Measurements from ENCODE around the gene ZBTB6.
"Not testable (repeated sequence)": the region's sequence is repeated elsewhere in the genome, so short reads cannot be mapped to it uniquely, and the experiment has no call there.

The ZBTB6 gene

DNA sequence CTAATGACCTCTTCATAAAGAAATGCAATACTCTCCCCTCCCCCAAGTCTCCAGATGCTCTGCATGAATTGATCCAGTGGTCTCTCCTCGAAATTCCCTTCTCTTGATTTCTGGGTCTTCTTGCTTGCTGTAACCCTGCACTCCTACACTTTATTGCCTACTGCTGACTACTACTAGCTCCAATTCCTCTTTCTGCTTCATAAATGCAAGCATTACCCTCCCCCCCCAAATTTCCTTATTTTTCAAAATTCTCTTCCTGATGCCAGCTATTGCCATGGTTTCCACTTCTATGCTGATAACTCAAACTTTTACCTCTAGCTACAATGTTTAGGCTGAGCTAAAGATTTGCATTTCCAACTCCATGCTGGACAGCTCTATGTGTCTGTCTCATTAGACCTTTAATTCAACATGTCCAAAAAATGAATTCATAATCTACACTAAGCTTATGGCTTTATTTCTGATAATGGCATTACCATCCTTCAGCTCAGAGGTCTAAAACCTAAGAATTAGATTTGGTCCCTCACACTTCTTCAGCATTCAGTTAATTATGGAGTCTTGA, 16.8 kb upstream of the ZBTB6 start:
- no peak for DNase-seq (ENCODE audit: low spot score)

- DNase-seq (ENCODE audit: low spot score), result no peak
Observed at GRCh38 chr9:122923947-122924346, 10.8 kb upstream of the ZBTB6 start.

DNA sequence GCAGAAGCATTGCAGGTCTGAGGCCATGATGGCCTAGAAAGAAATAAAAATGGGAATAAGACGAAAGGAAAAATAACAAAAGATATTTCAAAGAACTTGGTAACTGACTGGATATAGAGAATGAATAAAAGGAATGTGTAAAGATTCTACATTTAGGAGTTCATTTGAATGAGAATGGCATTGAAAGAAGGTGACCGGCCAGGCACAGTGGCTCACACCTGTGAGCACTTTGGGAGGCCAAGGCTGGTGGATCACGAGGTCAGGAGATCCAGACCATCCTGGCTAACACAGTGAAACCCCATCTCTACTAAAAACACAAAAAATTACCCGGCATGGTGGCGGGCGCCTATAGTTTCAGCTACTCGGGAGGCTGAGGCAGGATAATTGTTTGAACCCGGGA, 9.6 kb upstream of the ZBTB6 start:
- DNase-seq (ENCODE audit: low spot score), result no peak

DNA sequence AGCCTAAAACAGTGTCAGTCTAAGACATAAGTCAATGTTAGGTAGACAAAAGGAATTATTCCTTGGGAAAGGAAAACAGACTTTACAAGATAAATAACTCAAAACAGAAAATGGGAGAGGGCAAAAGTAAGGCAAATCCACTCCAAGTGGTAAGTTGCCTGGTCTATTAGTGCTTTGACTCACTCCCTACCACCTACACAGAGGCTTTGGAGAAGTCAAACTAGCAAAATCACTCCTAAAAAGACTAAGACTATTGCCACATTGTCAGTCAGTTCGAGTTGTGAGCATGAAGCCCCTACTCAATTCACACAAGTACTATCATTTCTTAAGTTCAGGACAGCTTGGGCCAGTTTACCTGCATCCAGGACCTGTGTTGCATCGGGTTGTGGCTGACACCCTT, 5.2 kb upstream of the ZBTB6 start:
- DNase-seq (ENCODE audit: low spot score), result no peak

GRCh38 chr9:122912671-122912963, 506 bp downstream of the ZBTB6 start:
- no peak for DNase-seq (ENCODE audit: low spot score)

DNA sequence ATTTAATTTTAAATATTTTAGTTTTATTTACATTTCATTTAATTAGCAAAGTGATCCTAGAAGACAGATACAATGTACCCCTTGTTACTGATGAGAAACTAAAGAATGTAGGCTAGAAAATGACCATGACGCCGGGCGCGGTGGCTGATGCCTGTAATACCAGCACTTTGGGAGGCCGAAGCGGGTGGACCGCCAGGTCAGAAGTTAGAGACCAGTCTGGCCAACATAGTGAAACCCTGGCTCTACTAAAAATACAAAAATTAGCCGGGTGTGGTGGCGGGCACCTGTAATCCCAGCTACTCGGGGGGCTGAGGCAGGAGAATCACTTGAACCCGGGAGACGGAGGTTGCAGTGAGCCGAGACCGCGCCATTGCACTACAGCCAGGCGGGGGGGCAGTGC, 7.0 kb downstream of the ZBTB6 start:
- DNase-seq (ENCODE audit: low spot score), result not testable (repeated sequence)

- peak; percentile 100 for DNase-seq (ENCODE audit: low spot score)
Observed at GRCh38 chr9:122904823-122905710, 8.1 kb downstream of the ZBTB6 start, which contains the start of gene RC3H2. RC3H2 (minus strand) TSS chr9:122905359; CDS start chr9:122897509, 7,850 bp downstream.

- DNase-seq (ENCODE audit: low spot score), result peak; percentile 18
Observed at GRCh38 chr9:122904466-122904822, 8.7 kb downstream of the ZBTB6 start.

DNA sequence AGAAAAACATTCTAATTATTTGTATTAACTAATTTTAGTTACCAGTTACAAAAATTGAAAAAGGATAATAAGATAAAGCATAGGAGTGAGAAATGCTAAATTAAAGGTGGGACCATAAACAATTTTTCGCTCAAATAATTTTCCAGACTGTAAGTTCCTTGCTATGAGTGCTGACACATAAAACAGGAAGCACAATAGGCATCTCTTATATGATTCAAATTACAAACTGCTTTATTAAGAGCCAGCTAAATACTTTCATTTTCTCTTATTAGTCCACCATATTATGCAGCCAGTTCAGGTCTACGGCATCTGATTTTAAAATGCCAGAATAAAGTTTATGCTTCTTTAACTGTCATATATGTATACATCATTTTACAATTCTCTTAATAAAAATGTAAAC, 12.3 kb downstream of the ZBTB6 start:
- no peak for DNase-seq (ENCODE audit: low spot score)

DNA sequence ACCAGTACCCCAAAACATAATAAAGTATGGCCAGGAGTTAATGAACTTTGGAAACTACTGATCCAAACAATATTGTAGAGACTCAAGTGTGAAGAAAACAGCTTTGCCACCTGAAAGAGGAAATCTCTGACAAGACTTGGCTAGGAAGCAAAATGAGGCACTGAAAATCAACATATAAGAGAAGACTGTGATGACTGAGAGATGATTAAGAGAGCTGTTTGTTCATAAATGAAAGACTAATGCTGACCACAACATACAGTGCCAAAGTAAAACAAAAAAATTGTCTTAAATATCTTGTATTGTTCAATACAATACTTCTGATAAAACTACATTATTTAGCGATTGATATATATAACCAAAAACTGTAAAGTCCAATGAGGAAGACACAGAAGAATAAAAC, 15.2 kb downstream of the ZBTB6 start:
- DNase-seq (ENCODE audit: low spot score), result no peak

DNA sequence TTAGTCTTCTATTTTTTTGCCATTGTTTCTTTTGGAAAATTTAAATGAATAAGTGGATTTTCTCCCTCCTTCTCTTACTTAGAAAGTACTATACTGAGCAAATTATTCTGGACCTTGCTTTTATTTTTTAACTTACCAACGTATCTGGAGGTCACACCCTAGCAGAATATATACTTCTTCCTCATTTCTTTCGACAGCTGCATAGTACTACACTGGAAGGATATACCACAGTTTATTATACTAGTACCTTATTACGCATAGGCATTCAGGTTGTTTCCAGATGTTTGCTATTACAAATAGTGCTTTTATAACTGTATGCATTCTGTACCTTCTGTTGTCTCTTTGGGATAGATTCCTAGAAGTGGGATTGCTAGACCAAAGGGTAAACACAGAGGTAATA, 24.6 kb downstream of the ZBTB6 start:
- DNase-seq (ENCODE audit: low spot score), result no peak

DNA sequence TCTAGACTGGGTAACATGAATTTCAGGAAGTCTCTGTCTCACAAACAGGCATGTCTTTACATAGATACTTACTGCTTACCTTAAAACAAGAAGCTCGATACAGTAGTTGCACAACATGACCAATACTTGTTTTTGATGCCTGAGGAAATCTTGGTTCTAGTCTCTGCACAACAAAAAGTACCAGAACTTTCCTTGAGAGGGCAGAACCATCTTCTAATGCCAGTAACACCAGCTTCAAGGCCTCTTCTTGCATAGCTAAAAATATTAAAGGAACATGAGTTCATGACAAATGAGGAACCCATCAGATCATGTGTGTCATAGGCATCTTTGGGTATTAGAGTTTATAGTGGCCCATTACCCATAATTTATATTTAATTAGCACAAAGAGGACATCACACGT, 30.0 kb downstream of the ZBTB6 start:
- DNase-seq (ENCODE audit: low spot score), result no peak

DNA sequence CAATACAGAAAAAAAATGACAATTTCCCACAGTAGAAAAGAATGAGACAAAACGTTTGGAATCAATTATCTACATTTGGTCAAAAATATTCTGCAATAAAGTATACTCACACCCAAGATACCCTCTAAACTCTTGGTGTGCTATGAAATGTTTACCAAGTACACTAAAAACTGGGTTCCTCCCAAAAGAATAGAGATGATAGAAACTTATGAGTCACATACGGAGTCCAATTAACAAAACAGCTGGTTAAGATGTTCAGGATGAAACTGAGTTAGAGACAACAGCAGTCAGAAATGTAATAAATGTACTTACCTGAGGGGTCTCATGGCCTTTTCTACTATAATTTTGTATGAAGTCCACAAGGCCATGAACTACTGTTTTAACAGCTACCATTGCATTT, 33.7 kb downstream of the ZBTB6 start:
- DNase-seq (ENCODE audit: low spot score), result no peak

- DNase-seq (ENCODE audit: low spot score), result no peak
Observed at GRCh38 chr9:122875523-122875922, 37.6 kb downstream of the ZBTB6 start.

GRCh38 chr9:122867276-122867675, 45.8 kb downstream of the ZBTB6 start:
- DNase-seq (ENCODE audit: low spot score), result not testable (repeated sequence)

DNA sequence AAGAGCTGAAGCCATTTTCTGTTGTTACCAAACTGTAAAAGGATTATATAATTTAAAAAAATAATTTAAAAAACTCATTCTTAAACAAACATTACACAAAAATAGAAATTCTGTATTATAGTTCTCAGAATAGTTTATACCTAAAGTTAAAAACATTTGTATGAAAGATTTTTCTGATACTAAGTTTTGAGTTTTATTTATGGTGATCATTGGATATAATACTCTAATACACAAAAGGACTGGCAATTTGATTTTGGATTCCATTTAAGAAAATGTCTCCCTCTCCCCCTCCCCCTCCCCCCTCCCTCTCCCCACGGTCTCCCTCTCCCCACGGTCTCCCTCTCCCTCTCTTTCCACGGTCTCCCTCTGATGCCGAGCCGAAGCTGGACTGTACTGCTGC, 47.0 kb downstream of the ZBTB6 start:
- DNase-seq (ENCODE audit: low spot score), result no peak

GRCh38 chr9:122865300-122865699, 47.8 kb downstream of the ZBTB6 start:
- DNase-seq (ENCODE audit: low spot score), result no peak

DNA sequence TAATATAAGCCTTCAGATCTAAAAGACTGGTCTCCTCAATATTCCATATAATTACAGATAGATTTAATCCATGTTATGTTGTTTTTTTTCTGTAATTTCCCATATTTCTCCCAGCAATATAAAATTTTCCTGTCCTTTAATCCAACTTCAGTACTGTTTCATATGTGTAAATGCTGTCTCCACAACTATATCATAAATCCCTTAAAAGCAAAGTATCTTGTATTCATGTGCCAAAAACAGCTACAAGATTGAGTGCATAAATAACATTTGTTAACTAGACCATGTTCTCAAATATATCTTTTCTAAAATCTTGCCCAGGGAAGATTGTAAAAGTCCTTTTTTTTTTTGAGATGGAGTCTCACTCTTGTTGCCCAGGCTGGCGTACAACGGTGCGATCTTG, 49.7 kb downstream of the ZBTB6 start:
- no peak for DNase-seq (ENCODE audit: low spot score)

DNA sequence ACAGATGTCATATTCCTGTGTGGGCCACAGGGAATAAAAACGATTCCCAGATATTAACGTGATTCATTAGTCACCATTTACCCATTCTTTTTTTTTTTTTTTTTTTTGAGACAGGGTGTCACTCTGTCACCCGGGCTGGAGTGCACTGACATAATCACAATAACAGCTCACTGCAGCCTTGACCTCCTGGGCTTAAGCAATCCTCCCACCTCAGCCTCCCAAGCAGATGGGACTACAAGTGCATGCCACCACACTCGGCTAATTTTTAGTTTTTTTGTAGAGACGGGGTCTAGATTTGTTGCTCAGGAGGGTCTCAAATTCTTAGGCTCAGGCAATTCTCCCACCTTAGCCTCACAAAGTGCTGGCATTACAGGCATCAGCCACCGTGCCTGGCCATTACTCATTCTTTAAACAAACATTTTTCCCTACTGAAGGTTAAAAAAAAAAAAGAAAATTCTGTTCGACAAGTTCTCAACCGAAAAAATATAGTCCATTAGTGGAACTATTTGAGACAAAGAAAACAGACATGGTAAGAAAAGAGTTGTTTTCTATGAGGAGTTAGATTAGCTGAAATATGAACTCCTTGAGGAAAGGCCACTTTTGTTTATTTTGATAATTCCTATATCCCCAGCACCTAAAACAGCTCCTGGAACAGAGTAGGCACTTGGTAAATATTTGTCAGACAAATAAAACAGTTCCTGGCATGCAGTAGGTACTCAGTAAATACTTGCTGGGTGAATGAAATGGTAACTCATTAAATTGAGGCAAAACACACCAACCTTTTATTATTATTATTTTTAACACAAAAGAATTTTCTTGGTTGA, 52.6 kb downstream of the ZBTB6 start:
- no peak for DNase-seq (ENCODE audit: low spot score)

Data from Ammon's horn (tissue), 1 donor.